ENCODE measurements around the gene HIPK1.

DNA sequence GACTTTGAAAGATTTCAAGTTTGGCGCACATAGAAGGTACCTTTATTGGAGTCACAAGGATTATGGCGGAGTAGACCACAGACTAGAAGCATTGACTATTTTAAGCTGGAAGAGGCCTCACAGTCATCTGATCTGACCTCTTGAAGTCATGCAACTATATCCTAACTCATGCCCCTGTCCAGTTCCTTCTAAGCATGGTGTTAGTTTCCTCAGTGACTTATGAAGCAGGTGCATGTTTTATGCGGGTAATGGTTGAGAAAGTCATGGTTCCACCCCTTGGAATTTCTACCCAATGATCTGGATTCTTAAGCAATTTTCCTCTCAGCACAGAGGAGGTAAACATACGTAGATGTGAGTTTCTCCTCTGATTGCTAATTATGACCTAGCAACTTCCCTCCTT, 61.8 kb downstream of the HIPK1 start:
- TF ChIP-seq, protein P1, sequence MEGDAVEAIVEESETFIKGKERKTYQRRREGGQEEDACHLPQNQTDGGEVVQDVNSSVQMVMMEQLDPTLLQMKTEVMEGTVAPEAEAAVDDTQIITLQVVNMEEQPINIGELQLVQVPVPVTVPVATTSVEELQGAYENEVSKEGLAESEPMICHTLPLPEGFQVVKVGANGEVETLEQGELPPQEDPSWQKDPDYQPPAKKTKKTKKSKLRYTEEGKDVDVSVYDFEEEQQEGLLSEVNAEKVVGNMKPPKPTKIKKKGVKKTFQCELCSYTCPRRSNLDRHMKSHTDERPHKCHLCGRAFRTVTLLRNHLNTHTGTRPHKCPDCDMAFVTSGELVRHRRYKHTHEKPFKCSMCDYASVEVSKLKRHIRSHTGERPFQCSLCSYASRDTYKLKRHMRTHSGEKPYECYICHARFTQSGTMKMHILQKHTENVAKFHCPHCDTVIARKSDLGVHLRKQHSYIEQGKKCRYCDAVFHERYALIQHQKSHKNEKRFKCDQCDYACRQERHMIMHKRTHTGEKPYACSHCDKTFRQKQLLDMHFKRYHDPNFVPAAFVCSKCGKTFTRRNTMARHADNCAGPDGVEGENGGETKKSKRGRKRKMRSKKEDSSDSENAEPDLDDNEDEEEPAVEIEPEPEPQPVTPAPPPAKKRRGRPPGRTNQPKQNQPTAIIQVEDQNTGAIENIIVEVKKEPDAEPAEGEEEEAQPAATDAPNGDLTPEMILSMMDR (conservative IDR thresholded peaks at IDR 0.05; ENCODE audit: low read length), result no peak
- TF ChIP-seq EZH2phosphoT487 (IDR thresholded peaks at IDR 0.05; ENCODE audit: borderline replicate concordance, low read depth, low read length), result no peak

Measured in OCI-LY7 (cell line).